Fibroblast of the conjunctiva (primary cell): ENCODE measurements around the gene CIB4.

Source experiments
- DNase-seq: peaks from one replicate; pipeline ENCODE4 v3.0.0-alpha.2; 2010; ENCODE audit warnings: low read depth

CIB4 gene

GRCh38 chr2:26542676-26543505, 98.3 kb downstream of the CIB4 start:
- no peak for DNase-seq

- no peak for DNase-seq
Measured at GRCh38 chr2:26542194-26542455, 99.0 kb downstream of the CIB4 start.

- no peak for DNase-seq
Measured at GRCh38 chr2:26541401-26542193, 99.6 kb downstream of the CIB4 start.

GRCh38 chr2:26540961-26541360, 100.2 kb downstream of the CIB4 start:
- DNase-seq, result no peak

- DNase-seq, result no peak
Measured at GRCh38 chr2:26540306-26540705, 100.9 kb downstream of the CIB4 start.

- DNase-seq, result no peak
Measured at GRCh38 chr2:26537826-26538475, 103.2 kb downstream of the CIB4 start.

- DNase-seq, result no peak
Measured at GRCh38 chr2:26537069-26537825, 103.9 kb downstream of the CIB4 start.

GRCh38 chr2:26536371-26537068, 104.6 kb downstream of the CIB4 start:
- no peak for DNase-seq

- no peak for DNase-seq
Measured at GRCh38 chr2:26535663-26536275, 105.4 kb downstream of the CIB4 start.

- DNase-seq, result no peak
Measured at GRCh38 chr2:26534865-26535662, 106.1 kb downstream of the CIB4 start.

GRCh38 chr2:26534098-26534864, 106.9 kb downstream of the CIB4 start:
- no peak for DNase-seq

GRCh38 chr2:26533661-26534060, 107.5 kb downstream of the CIB4 start:
- no peak for DNase-seq

GRCh38 chr2:26532301-26533250, 108.6 kb downstream of the CIB4 start:
- DNase-seq, result no peak
